Fibroblast of villous mesenchyme (primary cell): Measurements from ENCODE around the gene RAB3IL1. TPM values are rescaled to one million over a fixed set of nuclear protein-coding genes. Genes with fewer than 3 reads are reported as not detected.
"Not testable (repeated sequence)": the region's sequence is repeated elsewhere in the genome, so short reads cannot be mapped to it uniquely, and the experiment has no call there.

Experiments used
- DNase-seq: peaks from one replicate; pipeline ENCODE4 v3.0.0-alpha.2; 2010; ENCODE audit warnings: low read depth
- H3K4me3 ChIP-seq: 2 replicates; pipeline ENCODE4 v1.5.1; 2011; ENCODE audit warnings: low read depth, mild to moderate bottlenecking, low read length
- CTCF ChIP-seq: IDR thresholded peaks from 2 replicates; pipeline ENCODE4 v1.5.1; 2012; ENCODE audit warnings: low read depth, mild to moderate bottlenecking, low read length; ENCODE audit not compliant: insufficient read depth
- total RNA-seq: library from RNA; depleted of rRNA; stranded (reverse); fragments of >200 nt; gene quantifications from 2 replicates; pipeline ENCODE4 v1.2.3, GENCODE V29; 2012

RAB3IL1 gene
- total RNA-seq, 1 donor, result 6.9 TPM

GRCh38 chr11:61957021-61957770 lies 39.8 kb upstream of the RAB3IL1 start:
- no peak overlapping the region for H3K4me3 ChIP-seq
- no peak for TF ChIP-seq CTCF
- DNase-seq, result no peak

GRCh38 chr11:61956191-61957020 lies 39.0 kb upstream of the RAB3IL1 start:
- no peak for TF ChIP-seq CTCF
- no peak for DNase-seq
- no peak overlapping the region for H3K4me3 ChIP-seq

- no peak for TF ChIP-seq CTCF
- H3K4me3 ChIP-seq, result peak overlapping the region; percentile 48
- no peak for DNase-seq
Measured at GRCh38 chr11:61955422-61956135, 38.2 kb upstream of the RAB3IL1 start.

GRCh38 chr11:61954851-61955421 lies 37.6 kb upstream of the RAB3IL1 start:
- peak; percentile 95 for DNase-seq
- TF ChIP-seq CTCF, result peak; percentile 28
- H3K4me3 ChIP-seq, result peak overlapping the region; percentile 48

- no peak for DNase-seq
- H3K4me3 ChIP-seq, result no peak overlapping the region
- no peak for TF ChIP-seq CTCF
Measured at GRCh38 chr11:61954106-61954850, 36.9 kb upstream of the RAB3IL1 start.

- H3K4me3 ChIP-seq, DNase-seq: not testable (repeated sequence)
Measured at GRCh38 chr11:61953632-61954031, 36.3 kb upstream of the RAB3IL1 start.
